ENCODE measurements around the gene PPP1R3D.
"Not testable (repeated sequence)": the region's sequence is repeated elsewhere in the genome, so short reads cannot be mapped to it uniquely, and the experiment has no call there.

The PPP1R3D gene

DNA sequence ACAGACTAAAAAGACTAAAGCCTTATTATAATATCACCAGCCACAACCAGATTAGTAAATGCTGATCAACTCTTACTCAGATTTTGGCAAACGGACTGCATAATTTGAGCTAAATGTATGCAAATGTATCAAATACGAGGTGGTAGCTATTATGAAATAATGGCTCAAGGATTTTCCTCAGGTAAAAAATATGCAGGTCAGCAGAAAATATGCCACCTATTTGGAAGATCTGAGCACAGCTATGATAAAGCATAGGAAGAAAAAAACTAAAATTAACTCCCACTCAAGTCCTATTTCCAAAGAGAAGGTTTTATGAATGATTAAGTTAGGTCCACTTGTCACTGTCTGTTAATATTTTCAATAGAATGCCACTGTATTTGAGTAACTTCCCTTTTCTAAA, 29.1 kb downstream of the PPP1R3D start:
- no peak for DNase-seq

- no peak for DNase-seq
These were observed 31.2 kb downstream of the PPP1R3D start for GRCh38 chr20:59908855-59909254.

DNA sequence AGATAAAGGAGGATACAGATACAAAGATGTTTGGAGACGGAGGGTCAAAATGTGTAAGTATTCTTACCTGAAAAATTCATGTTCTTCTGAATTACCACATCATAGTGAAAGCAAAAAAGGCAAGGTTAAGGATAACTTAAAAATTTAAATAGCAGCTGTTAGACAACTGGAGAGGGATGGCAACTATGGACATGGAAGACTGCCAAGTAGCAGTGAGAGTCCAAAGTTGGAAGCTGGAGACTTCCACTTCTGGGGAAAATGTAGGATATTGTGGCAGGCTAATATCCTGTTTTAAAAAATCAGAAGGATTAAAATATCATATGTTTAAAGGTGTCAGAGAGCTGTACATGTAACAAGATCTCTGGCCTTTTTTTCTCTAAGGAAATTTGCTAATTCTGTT, 36.5 kb downstream of the PPP1R3D start:
- no peak for DNase-seq

DNA sequence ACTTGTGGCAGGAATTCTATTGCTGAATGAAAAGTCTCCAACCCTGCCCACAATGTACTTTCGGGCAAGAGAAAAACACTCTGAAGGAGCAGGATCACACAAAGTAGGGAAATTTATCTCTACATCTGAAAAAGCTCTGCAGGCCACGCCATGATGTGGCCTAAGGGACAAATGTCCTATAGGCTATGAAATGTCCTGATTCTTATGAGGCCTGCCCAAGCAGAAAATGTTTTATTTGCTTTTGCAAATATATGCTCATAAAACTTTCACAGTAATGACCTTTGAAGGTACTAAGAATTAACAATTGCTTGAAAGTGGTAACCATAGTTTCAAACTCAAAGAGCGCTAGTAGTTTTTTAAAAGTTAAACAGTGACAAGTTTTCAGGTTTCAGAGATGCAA, 37.6 kb downstream of the PPP1R3D start:
- no peak for DNase-seq

DNA sequence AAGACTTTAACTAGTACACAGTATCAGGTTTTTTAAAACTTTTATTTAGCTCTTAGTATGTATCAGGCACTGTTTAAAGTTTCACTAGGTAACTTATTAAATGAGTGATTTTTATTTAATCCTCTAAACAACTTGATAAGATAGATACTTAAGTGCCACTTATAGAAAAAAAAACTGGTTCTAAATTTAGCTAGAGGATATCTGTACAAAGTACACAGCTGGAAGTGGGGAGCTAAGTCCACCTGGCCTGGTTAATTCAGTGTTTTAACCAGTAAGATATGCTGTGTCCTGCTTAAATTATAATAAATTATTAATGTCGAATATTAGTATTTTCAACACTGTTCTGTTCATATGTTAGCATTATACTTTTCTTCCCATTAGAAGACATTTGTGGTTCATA, 44.2 kb downstream of the PPP1R3D start:
- no peak for DNase-seq

DNA sequence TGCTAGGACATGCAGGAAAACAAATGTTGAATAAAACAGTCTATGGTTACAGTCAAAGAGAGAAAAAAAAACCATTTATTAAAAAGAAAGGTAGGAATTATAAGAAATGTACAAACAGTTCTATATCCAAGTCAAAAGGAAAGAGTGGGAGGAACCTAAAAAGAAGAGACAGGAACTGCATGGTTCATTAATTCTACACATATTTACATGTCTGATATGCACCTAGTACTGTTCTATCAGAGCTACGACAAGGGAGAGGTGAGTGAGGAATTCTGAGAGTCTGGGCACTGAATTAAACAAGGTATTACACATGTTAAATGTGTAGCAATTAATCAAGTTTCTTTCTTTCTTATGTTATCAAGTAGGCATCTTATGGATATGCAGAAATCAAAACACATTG, 48.5 kb downstream of the PPP1R3D start:
- no peak for DNase-seq

GRCh38 chr20:59890035-59890434, 50.1 kb downstream of the PPP1R3D start:
- DNase-seq, result not testable (repeated sequence)

DNA sequence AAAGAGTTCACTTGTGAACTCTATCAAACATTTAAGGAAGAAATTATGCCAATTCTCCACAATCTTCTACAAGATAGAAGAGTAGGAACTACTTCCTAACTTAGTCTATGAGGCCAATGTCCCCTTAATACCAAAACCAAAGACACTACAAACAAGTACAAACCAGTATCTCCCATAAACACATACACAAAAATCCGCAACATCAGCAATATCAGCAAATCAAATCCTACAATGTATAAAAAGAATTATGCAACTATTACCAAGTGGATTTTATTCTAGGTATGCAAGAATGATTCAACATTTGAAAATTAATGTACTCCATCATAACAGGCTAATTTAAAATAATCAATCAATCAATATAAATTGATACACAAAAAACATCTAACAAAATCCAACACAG, 52.1 kb downstream of the PPP1R3D start:
- DNase-seq, result no peak
